Activated T-helper 17 cell treated with anti-CD3 and anti-CD28 coated beads, Interleukin-2, amount 50 U/mL, for 72 hours (primary cell): ENCODE results near the gene ZAP70. TPM values are rescaled to one million over a fixed set of nuclear protein-coding genes. Genes with fewer than 3 reads are reported as not detected.
"Not testable (repeated sequence)": the region's sequence is repeated elsewhere in the genome, so short reads cannot be mapped to it uniquely, and the experiment has no call there.

Experiments used
- ATAC-seq: fragments of 150-1000 bp; cut with Tn5 transposase; replicated peaks from 2 replicates; pipeline ENCODE4 v1.10.0; 2021; ENCODE audit warnings: mild to moderate bottlenecking, moderate library complexity
- H3K27ac Mint-ChIP-seq: one replicate; pipeline ENCODE4 v1.8.0; 2022; ENCODE audit warnings: mixed read lengths
- H3K27me3 Mint-ChIP-seq: one replicate; pipeline ENCODE4 v1.8.0; 2022; ENCODE audit warnings: mixed read lengths
- H3K36me3 Mint-ChIP-seq: one replicate; pipeline ENCODE4 v1.8.0; 2022; ENCODE audit warnings: low read depth, mild to moderate bottlenecking, mixed read lengths
- H3K4me1 Mint-ChIP-seq: one replicate; pipeline ENCODE4 v1.8.0; 2022; ENCODE audit warnings: mixed read lengths
- H3K4me3 Mint-ChIP-seq: one replicate; pipeline ENCODE4 v1.8.0; 2022; ENCODE audit warnings: mild to moderate bottlenecking, mixed read lengths
- H3K9me3 Mint-ChIP-seq: one replicate; pipeline ENCODE4 v1.8.0; 2022; ENCODE audit warnings: mixed read lengths
- total RNA-seq, 2 donors: library from RNA; stranded (reverse); gene quantifications; one replicate each; pipeline ENCODE4 v1.2.3, GENCODE V29; 2022

The ZAP70 gene
- total RNA-seq = 100 to 1,000 TPM; 176 to 233 TPM

DNA sequence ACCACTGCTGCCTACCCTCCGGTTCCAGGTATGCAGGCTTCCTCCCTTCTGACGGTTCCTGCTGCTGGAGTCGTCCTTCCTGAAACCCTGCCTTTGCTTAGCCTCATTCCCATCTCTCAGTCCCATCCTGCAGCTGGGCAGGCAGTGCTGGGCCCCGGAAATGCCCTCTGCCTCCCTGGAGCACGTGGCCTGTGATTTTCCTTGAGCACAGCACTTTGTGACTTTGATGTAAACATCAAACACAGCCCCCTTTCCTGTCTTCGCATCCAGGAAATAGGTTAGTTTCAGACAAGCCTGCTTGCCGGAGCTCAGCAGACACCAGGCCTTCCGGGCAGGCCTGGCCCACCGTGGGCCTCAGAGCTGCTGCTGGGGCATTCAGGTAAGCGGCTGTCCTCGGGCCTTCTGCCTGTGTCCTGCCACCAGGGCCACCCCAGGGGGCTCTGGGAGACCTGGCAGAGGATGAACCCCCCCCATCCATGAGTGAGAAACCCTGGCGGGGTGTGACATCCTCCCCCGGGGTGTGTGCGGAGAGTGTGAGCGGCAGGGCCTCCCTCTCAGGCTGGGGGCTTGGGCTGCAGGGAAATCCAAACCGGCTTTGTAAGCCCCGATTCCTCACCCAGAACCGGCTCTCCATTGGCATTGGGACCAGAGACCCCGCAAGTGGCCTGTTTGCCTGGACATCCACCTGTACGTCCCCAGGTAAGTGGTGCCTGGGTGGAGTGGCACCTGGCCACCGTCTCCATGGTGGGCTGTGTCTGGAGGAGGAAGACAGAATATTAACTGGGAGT lies at the start of gene ZAP70:
ZAP70 (plus strand) TSS at position 281 of the 788 bp plus-strand sequence. CDS start 10,461 bp downstream, outside the sequence.
- H3K27me3 Mint-ChIP-seq = no peaks in the 10 kb centered on the region
- H3K4me3 Mint-ChIP-seq = peak within 1 kb of the TSS; percentile 100
- H3K36me3 Mint-ChIP-seq = peaks cover 53% of the 10 kb centered on the region
- H3K9me3 Mint-ChIP-seq = no peaks in the 10 kb centered on the region
- ATAC-seq = peak; percentile 49
- peaks cover 58% of the 10 kb centered on the region for H3K4me1 Mint-ChIP-seq
- peak within 1 kb of the TSS; percentile 100 for H3K27ac Mint-ChIP-seq

DNA sequence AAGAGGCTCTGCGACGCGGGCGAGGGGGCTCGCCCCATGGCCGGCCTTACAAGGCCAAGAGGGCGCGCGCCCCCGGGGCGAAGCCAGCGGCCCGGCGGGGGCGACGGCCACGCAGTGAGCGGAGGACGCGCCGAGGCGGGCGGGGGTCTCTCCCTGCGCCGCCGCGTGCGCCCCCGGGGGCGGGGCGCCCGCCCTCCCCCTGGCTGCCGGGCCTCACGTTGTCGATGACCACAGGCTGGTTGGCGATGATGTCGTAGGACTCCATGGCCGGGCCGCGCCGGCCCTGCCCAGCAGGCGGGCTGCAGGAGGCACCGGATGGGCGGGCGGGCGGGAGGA lies 49.8 kb upstream of the ZAP70 start:
- Mint-ChIP-seq H3K27me3 (no peaks in the 10 kb centered on the region), H3K27ac (peak overlapping the region; percentile 98), H3K4me1 (peaks cover 8% of the 10 kb centered on the region), H3K36me3 (peaks cover 58% of the 10 kb centered on the region), H3K9me3 (no peaks in the 10 kb centered on the region), H3K4me3 (peak overlapping the region; percentile 92)
- no peak for ATAC-seq

GRCh38 chr2:97663962-97664635 lies 49.3 kb upstream of the ZAP70 start, which contains the start of gene ACTR1B:
Gene ACTR1B (minus strand): TSS chr2:97664044. CDS start chr2:97663890, 154 bp downstream.
- H3K4me3 Mint-ChIP-seq = peak within 1 kb of the TSS; percentile 92
- ATAC-seq = peak; percentile 75
- no peaks in the 10 kb centered on the region for H3K9me3 Mint-ChIP-seq
- peaks cover 8% of the 10 kb centered on the region for H3K4me1 Mint-ChIP-seq
- H3K27me3 Mint-ChIP-seq = no peaks in the 10 kb centered on the region
- peaks cover 53% of the 10 kb centered on the region for H3K36me3 Mint-ChIP-seq
- H3K27ac Mint-ChIP-seq = peak within 1 kb of the TSS; percentile 98

GRCh38 chr2:97664636-97664970 lies 48.8 kb upstream of the ZAP70 start:
- Mint-ChIP-seq H3K27me3 (no peaks in the 10 kb centered on the region), H3K27ac (peak overlapping the region; percentile 98), H3K4me1 (peaks cover 8% of the 10 kb centered on the region), H3K4me3 (peak overlapping the region; percentile 89), H3K9me3 (no peaks in the 10 kb centered on the region), H3K36me3 (peaks cover 48% of the 10 kb centered on the region)
- ATAC-seq = no peak

- ATAC-seq = no peak
- Mint-ChIP-seq H3K27ac (no peak within 1 kb of the TSS), H3K36me3 (peaks cover 5% of the 10 kb centered on the region), H3K9me3 (no peaks in the 10 kb centered on the region), H3K4me3 (no peak within 1 kb of the TSS), H3K27me3 (no peaks in the 10 kb centered on the region), H3K4me1 (peaks cover 17% of the 10 kb centered on the region)
Observed at GRCh38 chr2:97669448-97669847, 43.9 kb upstream of the ZAP70 start, which contains the start of gene C2orf92. Gene C2orf92 (plus strand): TSS chr2:97669713. CDS start chr2:97669789, 76 bp downstream.

- H3K27me3 Mint-ChIP-seq = no peaks in the 10 kb centered on the region
- peaks cover 5% of the 10 kb centered on the region for H3K36me3 Mint-ChIP-seq
- ATAC-seq = no peak
- peaks cover 17% of the 10 kb centered on the region for H3K4me1 Mint-ChIP-seq
- no peaks in the 10 kb centered on the region for H3K9me3 Mint-ChIP-seq
- H3K27ac Mint-ChIP-seq = no peak overlapping the region
- no peak overlapping the region for H3K4me3 Mint-ChIP-seq
Observed at GRCh38 chr2:97670471-97670870, 42.9 kb upstream of the ZAP70 start.

- peaks cover 18% of the 10 kb centered on the region for H3K4me1 Mint-ChIP-seq
- H3K27ac Mint-ChIP-seq = no peak overlapping the region
- no peaks in the 10 kb centered on the region for H3K27me3 Mint-ChIP-seq
- peaks cover 5% of the 10 kb centered on the region for H3K36me3 Mint-ChIP-seq
- no peak overlapping the region for H3K4me3 Mint-ChIP-seq
- no peak for ATAC-seq
- no peaks in the 10 kb centered on the region for H3K9me3 Mint-ChIP-seq
Observed at GRCh38 chr2:97671526-97671925, 41.9 kb upstream of the ZAP70 start.

DNA sequence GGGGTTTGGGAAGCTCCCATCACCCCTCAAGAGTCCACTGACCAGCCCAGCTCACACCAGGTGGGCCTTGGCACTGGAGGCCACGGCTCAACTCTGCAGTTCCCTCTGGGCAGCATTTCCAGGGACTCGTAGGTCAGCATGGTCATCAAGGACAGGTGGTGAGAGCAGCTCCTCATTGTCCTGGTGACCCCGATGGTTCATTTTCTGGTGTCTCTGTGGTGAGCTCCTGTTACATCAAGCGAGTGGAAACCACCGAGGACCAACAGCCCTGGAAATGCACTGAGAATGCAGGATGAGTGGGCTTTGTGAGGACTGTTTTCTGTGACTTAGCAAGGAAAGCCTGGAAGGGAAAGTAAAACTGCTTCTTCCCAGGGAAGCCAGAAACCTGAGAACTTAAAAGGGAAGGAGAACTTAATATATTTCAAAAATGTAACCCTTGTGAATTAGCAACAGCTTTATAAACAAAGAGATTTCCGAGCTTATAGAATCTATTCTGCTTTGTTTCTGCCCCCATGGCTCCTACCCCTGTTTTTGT lies 40.7 kb upstream of the ZAP70 start:
- ATAC-seq, H3K9me3 Mint-ChIP-seq, H3K27me3 Mint-ChIP-seq, H3K36me3 Mint-ChIP-seq: not testable (repeated sequence)
- Mint-ChIP-seq H3K27ac (peak overlapping the region; percentile 95), H3K4me1 (peaks cover 25% of the 10 kb centered on the region), H3K4me3 (peak overlapping the region; percentile 70)

GRCh38 chr2:97673182-97673914 lies 40.0 kb upstream of the ZAP70 start:
- Mint-ChIP-seq H3K4me3 (peak overlapping the region; percentile 70), H3K4me1 (peaks cover 25% of the 10 kb centered on the region), H3K9me3 (no peaks in the 10 kb centered on the region), H3K36me3 (no peaks in the 10 kb centered on the region), H3K27ac (peak overlapping the region; percentile 95), H3K27me3 (no peaks in the 10 kb centered on the region)
- ATAC-seq = peak; percentile 77

- peak overlapping the region; percentile 70 for H3K4me3 Mint-ChIP-seq
- peaks cover 25% of the 10 kb centered on the region for H3K4me1 Mint-ChIP-seq
- H3K9me3 Mint-ChIP-seq = no peaks in the 10 kb centered on the region
- H3K27ac Mint-ChIP-seq = peak overlapping the region; percentile 95
- no peaks in the 10 kb centered on the region for H3K27me3 Mint-ChIP-seq
- ATAC-seq = peak; percentile 83
- H3K36me3 Mint-ChIP-seq = no peaks in the 10 kb centered on the region
Observed at GRCh38 chr2:97673915-97674283, 39.5 kb upstream of the ZAP70 start.

GRCh38 chr2:97675430-97676113 lies 37.8 kb upstream of the ZAP70 start:
- H3K4me3 Mint-ChIP-seq = no peak overlapping the region
- no peak for ATAC-seq
- H3K9me3 Mint-ChIP-seq = no peaks in the 10 kb centered on the region
- H3K27ac Mint-ChIP-seq = no peak overlapping the region
- no peaks in the 10 kb centered on the region for H3K36me3 Mint-ChIP-seq
- H3K27me3 Mint-ChIP-seq = no peaks in the 10 kb centered on the region
- H3K4me1 Mint-ChIP-seq = peaks cover 25% of the 10 kb centered on the region

DNA sequence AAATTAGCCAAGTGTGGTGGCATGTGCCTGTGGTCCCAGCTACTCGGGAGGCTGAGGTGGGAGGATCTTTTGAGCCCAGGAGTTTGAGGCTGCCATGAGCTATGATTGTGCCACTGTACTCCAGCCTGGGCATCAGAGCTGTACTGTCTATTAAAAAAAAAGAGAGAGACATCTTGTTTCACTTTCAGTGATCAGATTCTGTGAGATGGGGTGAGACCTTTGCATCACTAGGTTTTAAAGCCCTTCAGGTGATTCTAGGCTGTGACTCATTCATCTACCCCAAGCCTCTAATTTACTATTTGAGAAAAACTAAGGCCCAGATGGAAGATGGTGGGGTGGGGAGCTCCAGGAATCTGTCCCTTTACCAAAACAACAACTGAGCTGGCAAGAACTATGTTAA lies 36.8 kb upstream of the ZAP70 start:
- Mint-ChIP-seq H3K4me1 (peaks cover 25% of the 10 kb centered on the region), H3K9me3 (no peaks in the 10 kb centered on the region), H3K27me3 (no peaks in the 10 kb centered on the region), H3K36me3 (no peaks in the 10 kb centered on the region), H3K27ac (no peak overlapping the region), H3K4me3 (peak overlapping the region; percentile 23)
- peak; percentile 46 for ATAC-seq

DNA sequence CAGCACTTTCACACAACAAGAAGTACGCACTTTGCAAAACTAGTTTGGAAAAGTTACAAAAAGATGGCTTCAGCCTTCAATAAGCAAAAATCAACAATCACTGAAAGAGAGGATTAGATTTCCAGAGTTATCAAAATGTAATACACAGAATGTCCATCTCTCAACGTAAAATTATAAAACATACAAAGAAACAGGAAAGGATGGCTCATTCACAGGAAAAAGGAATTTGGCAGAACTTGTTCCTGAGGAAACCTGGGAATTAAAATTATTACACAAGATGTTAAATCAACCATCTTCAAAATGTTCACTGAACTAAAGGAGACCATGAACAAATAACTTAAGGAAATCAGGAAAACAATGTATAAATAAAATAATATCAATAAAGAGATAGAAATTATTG lies 35.9 kb upstream of the ZAP70 start:
- Mint-ChIP-seq H3K36me3 (no peaks in the 10 kb centered on the region), H3K4me3 (no peak overlapping the region)

DNA sequence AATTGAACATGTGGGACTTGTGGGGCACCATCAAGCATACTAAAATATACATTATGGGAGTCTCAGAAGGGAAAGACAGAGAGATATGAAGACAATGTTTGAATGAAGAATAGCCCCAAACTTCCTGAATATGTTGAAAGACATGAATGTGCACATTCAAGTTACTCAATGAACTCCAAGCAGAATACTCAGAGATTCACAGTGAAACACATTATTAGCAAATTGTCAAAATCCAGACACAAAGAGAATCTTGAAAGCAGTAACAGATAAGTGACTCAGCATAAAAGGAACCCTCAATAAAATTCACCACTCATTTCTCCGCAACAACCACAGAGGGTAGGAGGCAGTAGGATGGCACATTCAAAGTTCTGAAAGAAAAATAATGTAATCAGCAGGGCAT lies 35.1 kb upstream of the ZAP70 start:
- Mint-ChIP-seq H3K4me3 (no peak overlapping the region), H3K36me3 (no peaks in the 10 kb centered on the region), H3K27ac (peak overlapping the region; percentile 8), H3K9me3 (no peaks in the 10 kb centered on the region), H3K4me1 (peaks cover 19% of the 10 kb centered on the region), H3K27me3 (no peaks in the 10 kb centered on the region)
- no peak for ATAC-seq

More for the DNA sequence above, 35.9 kb upstream of the ZAP70 start:
- Mint-ChIP-seq H3K27me3 (no peaks in the 10 kb centered on the region), H3K9me3 (no peaks in the 10 kb centered on the region), H3K4me1 (peaks cover 25% of the 10 kb centered on the region), H3K27ac (no peak overlapping the region)
- no peak for ATAC-seq
